ENCODE measurements around the gene CAMK1D.

CAMK1D gene

DNA sequence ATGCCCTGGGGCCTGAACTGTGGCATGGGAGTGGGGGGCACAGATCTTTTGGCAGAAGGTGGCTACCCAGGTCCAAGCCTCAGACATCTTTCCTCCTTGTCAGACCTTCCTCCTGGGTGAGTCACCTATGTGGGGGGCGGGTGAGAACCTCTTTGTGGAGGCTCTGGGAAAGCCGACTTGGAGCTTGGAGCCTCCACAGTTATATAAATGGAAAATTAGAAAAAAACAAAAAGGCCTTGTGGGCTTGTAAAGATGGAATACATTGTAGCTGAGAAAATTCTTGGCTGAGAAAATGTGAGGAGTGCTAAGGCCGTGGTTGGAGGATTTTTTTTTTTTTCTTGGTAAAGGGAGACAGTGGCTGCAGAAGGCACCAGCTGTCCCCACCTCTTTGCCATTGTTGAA is 359.7 kb downstream of the CAMK1D start:
- Histone ChIP-seq H3K36me3 (ENCODE audit: insufficient read depth) (no peaks in the 10 kb centered on the region), H3K27ac (no peak overlapping the region), H3K79me2 (ENCODE audit: insufficient read depth, low read depth) (no peaks in the 10 kb centered on the region), H3K9ac (no peak overlapping the region), H3K4me2 (no peak overlapping the region), H2AFZ (ENCODE audit: low read depth) (no peak overlapping the region), H3K27me3 (ENCODE audit: insufficient read depth, low read depth) (no peaks in the 10 kb centered on the region), H3K4me3 (IDR thresholded peaks at IDR 0.05; ENCODE audit: insufficient read depth, low read depth, low read length) (no peak overlapping the region), H3K4me1 (ENCODE audit: low read depth, poor library complexity, severe bottlenecking) (peaks cover 40% of the 10 kb centered on the region), H4K20me1 (ENCODE audit: insufficient read depth) (no peaks in the 10 kb centered on the region)
- TF ChIP-seq, protein P1, sequence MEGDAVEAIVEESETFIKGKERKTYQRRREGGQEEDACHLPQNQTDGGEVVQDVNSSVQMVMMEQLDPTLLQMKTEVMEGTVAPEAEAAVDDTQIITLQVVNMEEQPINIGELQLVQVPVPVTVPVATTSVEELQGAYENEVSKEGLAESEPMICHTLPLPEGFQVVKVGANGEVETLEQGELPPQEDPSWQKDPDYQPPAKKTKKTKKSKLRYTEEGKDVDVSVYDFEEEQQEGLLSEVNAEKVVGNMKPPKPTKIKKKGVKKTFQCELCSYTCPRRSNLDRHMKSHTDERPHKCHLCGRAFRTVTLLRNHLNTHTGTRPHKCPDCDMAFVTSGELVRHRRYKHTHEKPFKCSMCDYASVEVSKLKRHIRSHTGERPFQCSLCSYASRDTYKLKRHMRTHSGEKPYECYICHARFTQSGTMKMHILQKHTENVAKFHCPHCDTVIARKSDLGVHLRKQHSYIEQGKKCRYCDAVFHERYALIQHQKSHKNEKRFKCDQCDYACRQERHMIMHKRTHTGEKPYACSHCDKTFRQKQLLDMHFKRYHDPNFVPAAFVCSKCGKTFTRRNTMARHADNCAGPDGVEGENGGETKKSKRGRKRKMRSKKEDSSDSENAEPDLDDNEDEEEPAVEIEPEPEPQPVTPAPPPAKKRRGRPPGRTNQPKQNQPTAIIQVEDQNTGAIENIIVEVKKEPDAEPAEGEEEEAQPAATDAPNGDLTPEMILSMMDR (conservative IDR thresholded peaks at IDR 0.05; ENCODE audit: low read depth, low read length): no peak

GRCh38 chr10:12709521-12709963 is 360.2 kb downstream of the CAMK1D start:
- Histone ChIP-seq H3K27me3 (ENCODE audit: insufficient read depth, low read depth) (no peaks in the 10 kb centered on the region), H3K79me2 (ENCODE audit: insufficient read depth, low read depth) (no peaks in the 10 kb centered on the region), H3K9ac (no peak overlapping the region), H3K36me3 (ENCODE audit: insufficient read depth) (no peaks in the 10 kb centered on the region), H3K4me1 (ENCODE audit: low read depth, poor library complexity, severe bottlenecking) (peaks cover 40% of the 10 kb centered on the region), H3K27ac (no peak overlapping the region), H3K4me2 (no peak overlapping the region), H3K4me3 (IDR thresholded peaks at IDR 0.05; ENCODE audit: insufficient read depth, low read depth, low read length) (no peak overlapping the region), H2AFZ (ENCODE audit: low read depth) (no peak overlapping the region), H4K20me1 (ENCODE audit: insufficient read depth) (no peaks in the 10 kb centered on the region)
- TF ChIP-seq, protein P1 (conservative IDR thresholded peaks at IDR 0.05; ENCODE audit: low read depth, low read length): no peak

DNA sequence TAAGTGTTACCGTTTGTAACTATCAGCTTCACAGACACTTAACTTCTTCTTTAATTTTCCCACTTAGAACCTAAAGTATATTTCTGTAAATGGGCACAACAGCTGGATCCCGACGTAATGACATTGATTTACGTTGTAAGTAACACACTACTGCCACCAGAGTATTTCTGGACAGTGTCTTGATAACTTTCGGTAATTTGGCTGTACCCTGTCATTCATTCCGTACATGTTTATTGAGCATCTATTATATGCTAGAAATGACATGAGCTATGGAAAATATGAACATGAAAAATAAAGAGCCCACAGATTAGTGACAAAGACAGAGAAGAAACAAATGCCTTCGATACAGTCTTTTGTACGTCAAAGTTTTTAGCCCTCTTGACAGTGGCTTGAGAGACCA is 360.8 kb downstream of the CAMK1D start:
- H3K4me3 ChIP-seq (IDR thresholded peaks at IDR 0.05; ENCODE audit: insufficient read depth, low read depth, low read length): no peak overlapping the region
- peaks cover 40% of the 10 kb centered on the region for H3K4me1 ChIP-seq (ENCODE audit: low read depth, poor library complexity, severe bottlenecking)
- H3K9ac ChIP-seq: no peak overlapping the region

GRCh38 chr10:12710594-12711349 is 361.4 kb downstream of the CAMK1D start:
- Histone ChIP-seq H3K27ac (peak overlapping the region; percentile 49), H3K4me2 (peak overlapping the region; percentile 36; the same call in 1 of the 2 replicates), H3K27me3 (ENCODE audit: insufficient read depth, low read depth) (no peaks in the 10 kb centered on the region), H3K4me1 (ENCODE audit: low read depth, poor library complexity, severe bottlenecking) (peaks cover 40% of the 10 kb centered on the region), H3K79me2 (ENCODE audit: insufficient read depth, low read depth) (no peaks in the 10 kb centered on the region), H4K20me1 (ENCODE audit: insufficient read depth) (no peaks in the 10 kb centered on the region), H3K36me3 (ENCODE audit: insufficient read depth) (no peaks in the 10 kb centered on the region), H2AFZ (ENCODE audit: low read depth) (peak overlapping the region; percentile 14; the same call in 1 of the 2 replicates), H3K4me3 (IDR thresholded peaks at IDR 0.05; ENCODE audit: insufficient read depth, low read depth, low read length) (no peak overlapping the region), H3K9ac (peak overlapping the region; percentile 12; the same call in 1 of the 2 replicates)
- TF ChIP-seq, protein P1 (conservative IDR thresholded peaks at IDR 0.05; ENCODE audit: low read depth, low read length): peak; percentile 98

More for the DNA sequence above, 360.8 kb downstream of the CAMK1D start:
- no peaks in the 10 kb centered on the region for H3K79me2 ChIP-seq (ENCODE audit: insufficient read depth, low read depth)
- TF ChIP-seq, protein P1 (conservative IDR thresholded peaks at IDR 0.05; ENCODE audit: low read depth, low read length): no peak
- no peaks in the 10 kb centered on the region for H3K36me3 ChIP-seq (ENCODE audit: insufficient read depth)
- H3K27me3 ChIP-seq (ENCODE audit: insufficient read depth, low read depth): no peaks in the 10 kb centered on the region
- H3K4me2 ChIP-seq: no peak overlapping the region; the same call in 1 of the 2 replicates
- H2AFZ ChIP-seq (ENCODE audit: low read depth): no peak overlapping the region
- peak overlapping the region; percentile 49; the same call in 1 of the 2 replicates for H3K27ac ChIP-seq
- H4K20me1 ChIP-seq (ENCODE audit: insufficient read depth): no peaks in the 10 kb centered on the region
